MM.1S (cell line): ENCODE measurements around the gene WFDC9.
"Not testable (repeated sequence)": the region's sequence is repeated elsewhere in the genome, so short reads cannot be mapped to it uniquely, and the experiment has no call there.

Experiments
- DNase-seq: peaks from one replicate; pipeline ENCODE4 v3.0.0-alpha.2; 2015
- H2AFZ ChIP-seq: fragments of 300-600 bp; sonication (generic); 2 replicates; pipeline ENCODE4 v1.6.0; 2016; ENCODE audit warnings: antibody characterized with exemption, low read length
- H3F3A ChIP-seq: fragments of 300-600 bp; sonication (generic); 2 replicates; pipeline ENCODE4 v1.6.1; 2016; ENCODE audit warnings: mild to moderate bottlenecking, antibody characterized with exemption, low read length, moderate library complexity, mixed read lengths; ENCODE audit not compliant: insufficient read depth
- H3K27ac ChIP-seq: fragments of 300-600 bp; sonication (generic); 2 replicates; pipeline ENCODE4 v1.5.1; 2016; ENCODE audit warnings: mild to moderate bottlenecking, low read length
- H3K27me3 ChIP-seq: fragments of 300-600 bp; sonication (generic); replicated peaks from 2 replicates; pipeline ENCODE4 v1.6.0; 2016; ENCODE audit warnings: low read length; ENCODE audit not compliant: insufficient read depth
- H3K36me3 ChIP-seq: fragments of 300-600 bp; sonication (generic); replicated peaks from 2 replicates; pipeline ENCODE4 v1.6.1; 2016; ENCODE audit warnings: mild to moderate bottlenecking, low read length, mixed read lengths; ENCODE audit not compliant: insufficient read depth
- H3K4me1 ChIP-seq: fragments of 300-600 bp; sonication (generic); 2 replicates; pipeline ENCODE4 v1.6.1; 2016; ENCODE audit warnings: low read length, mixed read lengths
- H3K4me2 ChIP-seq: fragments of 300-600 bp; sonication (generic); 2 replicates; pipeline ENCODE4 v1.6.0; 2016; ENCODE audit warnings: low read depth, low read length
- H3K4me3 ChIP-seq: fragments of 300-600 bp; sonication (generic); 2 replicates; pipeline ENCODE4 v1.5.1; 2016; ENCODE audit warnings: low read length, mixed read lengths
- H3K79me2 ChIP-seq: fragments of 300-600 bp; sonication (generic); 2 replicates; pipeline ENCODE4 v1.6.1; 2016; ENCODE audit warnings: mixed run types, low read length, mixed read lengths
- H3K9ac ChIP-seq: fragments of 300-600 bp; sonication (generic); 2 replicates; pipeline ENCODE4 v1.6.1; 2016; ENCODE audit warnings: low read length, mixed read lengths
- H3K9me2 ChIP-seq: fragments of 300-600 bp; sonication (generic); replicated peaks from 2 replicates; pipeline ENCODE4 v1.6.1; 2016; ENCODE audit warnings: mild to moderate bottlenecking, low read length, mixed read lengths; ENCODE audit not compliant: insufficient read depth
- H3K9me3 ChIP-seq: fragments of 300-600 bp; sonication (generic); replicated peaks from 2 replicates; pipeline ENCODE4 v1.6.1; 2016; ENCODE audit warnings: mild to moderate bottlenecking, low read length, mixed read lengths; ENCODE audit not compliant: insufficient read depth
- H4K20me1 ChIP-seq: fragments of 300-600 bp; sonication (generic); 2 replicates; pipeline ENCODE4 v1.6.1; 2016; ENCODE audit warnings: mild to moderate bottlenecking, low read length, moderate library complexity, mixed read lengths; ENCODE audit not compliant: insufficient read depth
- EZH2 ChIP-seq: fragments of 300-600 bp; sonication (generic); optimal IDR thresholded peaks from 2 replicates; pipeline ENCODE3; 2017; ENCODE audit warnings: low read depth, mild to moderate bottlenecking, antibody characterized with exemption, low read length, mixed read lengths
- EZH2phosphoT487 ChIP-seq: fragments of 300-600 bp; sonication (generic); IDR thresholded peaks from 2 replicates; pipeline ENCODE4 v1.6.1; 2018; ENCODE audit warnings: antibody characterized with exemption, low read length
- TF ChIP-seq, protein P1 (sequence below): fragments of 300-600 bp; sonication (generic); IDR thresholded peaks from 2 replicates; pipeline ENCODE4 v1.5.1; 2016; ENCODE audit warnings: antibody characterized with exemption, low read length, mixed read lengths

Gene WFDC9

DNA sequence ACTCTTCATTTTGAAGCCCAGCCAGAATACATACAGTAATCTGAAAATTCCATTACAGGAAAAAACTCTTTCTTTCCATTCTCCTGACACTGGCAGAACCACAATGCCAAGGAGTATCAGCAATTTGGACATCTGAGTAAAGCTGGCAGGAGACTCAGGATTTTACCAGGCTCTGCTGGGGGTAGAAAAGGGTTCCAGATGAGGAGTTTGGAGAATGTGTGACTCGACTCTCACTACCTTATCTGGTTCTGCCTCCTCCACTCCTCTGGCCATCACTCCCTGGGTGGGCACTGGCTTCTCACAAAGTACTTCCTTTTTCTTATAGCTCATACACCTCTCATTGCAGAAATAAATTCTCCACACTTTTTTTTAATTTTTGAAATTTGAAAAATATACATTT lies 41.4 kb downstream of the WFDC9 start:
- no peak for DNase-seq
- H4K20me1 ChIP-seq, result no peaks in the 10 kb centered on the region
- TF ChIP-seq EZH2phosphoT487, result no peak
- TF ChIP-seq, protein P1, sequence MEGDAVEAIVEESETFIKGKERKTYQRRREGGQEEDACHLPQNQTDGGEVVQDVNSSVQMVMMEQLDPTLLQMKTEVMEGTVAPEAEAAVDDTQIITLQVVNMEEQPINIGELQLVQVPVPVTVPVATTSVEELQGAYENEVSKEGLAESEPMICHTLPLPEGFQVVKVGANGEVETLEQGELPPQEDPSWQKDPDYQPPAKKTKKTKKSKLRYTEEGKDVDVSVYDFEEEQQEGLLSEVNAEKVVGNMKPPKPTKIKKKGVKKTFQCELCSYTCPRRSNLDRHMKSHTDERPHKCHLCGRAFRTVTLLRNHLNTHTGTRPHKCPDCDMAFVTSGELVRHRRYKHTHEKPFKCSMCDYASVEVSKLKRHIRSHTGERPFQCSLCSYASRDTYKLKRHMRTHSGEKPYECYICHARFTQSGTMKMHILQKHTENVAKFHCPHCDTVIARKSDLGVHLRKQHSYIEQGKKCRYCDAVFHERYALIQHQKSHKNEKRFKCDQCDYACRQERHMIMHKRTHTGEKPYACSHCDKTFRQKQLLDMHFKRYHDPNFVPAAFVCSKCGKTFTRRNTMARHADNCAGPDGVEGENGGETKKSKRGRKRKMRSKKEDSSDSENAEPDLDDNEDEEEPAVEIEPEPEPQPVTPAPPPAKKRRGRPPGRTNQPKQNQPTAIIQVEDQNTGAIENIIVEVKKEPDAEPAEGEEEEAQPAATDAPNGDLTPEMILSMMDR, result no peak
- TF ChIP-seq EZH2, result no peak
- no peaks in the 10 kb centered on the region for H3K9me3 ChIP-seq
- no peaks in the 10 kb centered on the region for H3K27me3 ChIP-seq
- no peaks in the 10 kb centered on the region for H3K4me1 ChIP-seq
- H2AFZ ChIP-seq, result no peak overlapping the region
- no peaks in the 10 kb centered on the region for H3K36me3 ChIP-seq
- H3K4me3 ChIP-seq, result no peak overlapping the region
- no peak overlapping the region for H3K27ac ChIP-seq
- H3K79me2 ChIP-seq, result no peaks in the 10 kb centered on the region
- H3K9ac ChIP-seq, result no peak overlapping the region
- H3K9me2 ChIP-seq, result no peaks in the 10 kb centered on the region
- H3K4me2 ChIP-seq, result no peak overlapping the region
- no peaks in the 10 kb centered on the region for H3F3A ChIP-seq

DNA sequence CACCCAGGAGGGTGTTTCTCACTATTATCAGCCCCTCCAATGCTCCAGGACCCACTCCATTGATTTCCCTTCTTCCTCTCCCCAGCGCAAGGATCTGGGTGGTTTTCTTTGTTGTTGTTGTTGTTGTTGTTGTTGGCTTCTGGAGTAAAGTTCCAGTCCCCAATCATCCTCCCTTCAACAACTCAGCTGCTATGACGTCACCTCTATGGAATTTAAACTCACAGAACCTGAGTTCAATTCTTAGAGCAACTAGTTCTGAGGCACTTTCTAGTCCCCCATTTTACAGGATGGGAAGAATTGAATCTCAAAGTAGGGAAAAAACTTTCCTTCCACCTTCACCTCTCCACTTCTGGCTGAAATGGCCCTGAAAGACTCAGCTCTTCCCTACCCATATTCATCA lies 42.3 kb downstream of the WFDC9 start:
- Histone ChIP-seq H2AFZ (no peak overlapping the region), H3K4me1 (no peaks in the 10 kb centered on the region), H3K9me2 (no peaks in the 10 kb centered on the region), H3K27me3 (no peaks in the 10 kb centered on the region), H3K4me2 (no peak overlapping the region), H3K79me2 (no peaks in the 10 kb centered on the region), H3K36me3 (no peaks in the 10 kb centered on the region), H4K20me1 (no peaks in the 10 kb centered on the region), H3K9ac (no peak overlapping the region), H3K9me3 (no peaks in the 10 kb centered on the region), H3F3A (no peaks in the 10 kb centered on the region), H3K27ac (no peak overlapping the region), H3K4me3 (no peak overlapping the region)
- TF ChIP-seq EZH2phosphoT487 (no peak), EZH2 (no peak)
- TF ChIP-seq, protein P1, result no peak
- no peak for DNase-seq

DNA sequence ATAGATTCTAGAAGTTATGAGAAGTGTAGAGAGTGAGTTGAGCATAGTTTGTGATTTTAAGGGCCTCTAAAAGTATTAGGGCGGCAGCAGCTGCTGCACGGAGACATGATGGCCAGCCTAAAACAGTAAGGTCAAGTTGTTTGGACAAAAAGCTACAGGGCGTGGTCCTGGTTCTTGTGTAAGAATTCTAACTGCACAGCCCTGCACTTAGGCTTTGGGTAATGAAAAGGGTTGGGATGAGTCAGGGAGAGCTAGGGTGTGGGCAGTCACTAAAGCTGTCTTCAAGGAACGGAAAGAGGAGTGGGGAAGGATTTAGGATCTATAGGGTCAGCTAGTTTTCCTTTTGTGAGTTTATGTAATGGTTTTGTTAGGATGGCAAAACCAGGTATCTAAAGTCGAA lies 45.1 kb downstream of the WFDC9 start:
- not testable (repeated sequence) for H3K4me1 ChIP-seq, H3K27me3 ChIP-seq, H3K4me3 ChIP-seq, H3K9me3 ChIP-seq, H3K9me2 ChIP-seq, H3K9ac ChIP-seq, H2AFZ ChIP-seq, H3K27ac ChIP-seq, H3K36me3 ChIP-seq, H3K79me2 ChIP-seq, H3F3A ChIP-seq, H4K20me1 ChIP-seq, H3K4me2 ChIP-seq, DNase-seq

DNA sequence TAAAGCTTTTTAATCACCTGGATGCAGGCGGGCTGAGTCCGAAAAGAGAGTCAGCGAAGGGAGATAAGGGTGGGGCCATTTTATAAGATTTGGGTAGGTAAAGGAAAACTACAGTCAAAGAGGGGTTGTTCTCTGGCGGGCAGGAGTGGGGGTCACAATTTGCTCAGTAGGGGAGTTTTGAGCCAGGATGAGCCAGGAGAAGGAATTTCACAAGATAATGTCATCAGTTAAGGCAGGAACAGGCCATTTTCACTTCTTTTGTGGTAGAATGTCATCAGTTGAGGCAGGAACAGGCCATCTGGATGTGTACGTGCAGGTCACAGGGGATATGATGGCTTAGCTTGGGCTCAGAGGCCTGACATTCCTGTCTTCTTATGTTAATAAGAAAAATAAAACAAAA lies 46.8 kb downstream of the WFDC9 start:
- H3F3A ChIP-seq, H3K36me3 ChIP-seq, H3K9ac ChIP-seq, H3K79me2 ChIP-seq, H2AFZ ChIP-seq, DNase-seq, H3K4me2 ChIP-seq, H3K9me3 ChIP-seq, H3K27ac ChIP-seq, H4K20me1 ChIP-seq, H3K4me1 ChIP-seq, H3K27me3 ChIP-seq, H3K4me3 ChIP-seq, H3K9me2 ChIP-seq: not testable (repeated sequence)
